CMK (cell line): ENCODE measurements around the gene PIEZO2.

Experiments
- DNase-seq: peaks from one replicate; pipeline ENCODE4 v3.0.0-alpha.2; 2010; ENCODE audit warnings: low read depth

The PIEZO2 gene

GRCh38 chr18:11027862-11028261 is 121.5 kb downstream of the PIEZO2 start:
- no peak for DNase-seq

GRCh38 chr18:11025671-11026070 is 123.7 kb downstream of the PIEZO2 start:
- no peak for DNase-seq

DNA sequence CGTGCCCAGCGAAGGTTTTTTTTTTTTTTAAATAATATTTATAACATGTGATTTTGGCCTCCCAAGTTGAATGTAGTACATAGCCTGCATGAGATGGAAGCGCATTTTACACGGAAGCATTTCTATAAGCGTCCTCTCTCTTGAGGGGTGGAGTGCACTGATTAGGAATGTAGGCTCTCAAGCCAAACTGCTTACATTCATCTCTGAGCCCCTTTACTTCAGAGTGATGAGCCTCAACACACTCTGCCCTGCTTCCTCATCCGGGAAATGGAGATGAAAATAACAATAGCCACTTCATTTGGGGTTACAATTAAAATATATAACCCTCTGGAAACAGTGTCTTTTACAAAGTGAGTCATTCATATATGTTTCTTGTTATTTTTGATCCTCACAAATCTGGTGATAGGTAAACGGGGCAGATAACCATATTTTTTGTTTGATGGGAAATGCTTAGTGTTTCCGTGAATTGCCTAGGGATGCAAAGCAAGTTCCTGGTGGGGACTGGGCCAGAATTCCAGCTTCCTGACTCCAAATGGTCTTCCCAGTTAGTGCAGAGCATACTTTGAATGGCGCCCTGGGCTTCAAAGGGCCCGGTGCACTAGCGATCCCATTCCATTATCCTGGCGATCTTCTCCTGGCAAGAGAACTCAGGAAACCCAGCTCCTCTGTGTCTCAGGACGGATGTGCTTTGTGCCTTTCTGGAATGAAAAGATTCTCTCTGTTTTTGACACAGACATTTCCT is 124.3 kb downstream of the PIEZO2 start:
- no peak for DNase-seq

DNA sequence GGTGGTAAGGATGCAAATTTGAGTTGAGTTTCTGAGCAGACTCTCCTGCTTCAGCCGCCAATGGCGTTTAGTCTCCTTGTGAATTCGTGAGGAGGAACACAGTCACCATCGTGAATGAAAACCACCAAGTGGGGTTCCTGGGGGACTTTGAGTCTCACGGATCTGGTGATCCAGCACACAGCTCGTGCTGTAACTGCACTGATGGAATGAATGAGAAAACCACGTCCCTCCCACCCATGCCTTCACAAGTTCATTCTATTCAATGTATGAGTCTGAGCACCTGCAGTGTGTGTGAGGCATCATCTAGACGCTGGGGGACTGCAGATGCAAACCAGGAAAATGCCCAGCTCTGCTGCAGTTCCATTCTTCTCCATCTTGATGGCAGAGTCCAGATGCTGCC is 127.9 kb downstream of the PIEZO2 start:
- DNase-seq: no peak

- DNase-seq: no peak
Measured at GRCh38 chr18:11020877-11021414, 128.4 kb downstream of the PIEZO2 start.

DNA sequence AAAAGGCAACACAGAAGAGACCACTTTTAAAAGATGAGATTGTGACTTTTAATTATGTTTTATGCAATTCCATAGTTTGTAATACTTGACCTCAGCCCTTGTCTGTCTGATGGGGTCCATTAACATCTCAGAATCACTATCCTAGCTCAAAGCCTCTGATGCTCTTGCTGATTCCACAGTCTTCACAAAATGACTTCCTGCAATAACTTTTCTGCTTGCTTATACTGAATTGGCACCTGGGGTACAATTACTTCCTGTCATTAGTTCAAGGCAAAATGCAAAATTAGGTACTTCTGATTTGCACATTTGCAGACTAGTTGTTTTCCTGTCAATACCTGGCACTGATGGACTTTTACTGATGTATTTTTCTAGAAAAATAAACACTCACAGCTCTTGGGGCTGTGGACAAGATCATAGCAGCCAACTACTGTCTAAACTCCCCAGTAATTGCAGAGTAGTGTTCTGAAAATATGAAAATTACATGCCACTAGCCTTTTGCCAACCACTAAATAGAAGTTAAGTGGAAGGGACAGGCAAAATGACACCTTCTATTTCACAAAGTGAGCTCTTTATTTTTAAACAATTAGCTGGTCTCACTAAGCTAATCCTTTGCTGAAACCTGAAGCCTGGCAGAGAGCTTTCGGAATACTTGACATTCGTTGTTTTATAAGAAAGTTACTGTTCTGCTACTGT is 129.1 kb downstream of the PIEZO2 start:
- DNase-seq: no peak

- no peak for DNase-seq
Measured at GRCh38 chr18:11019295-11020105, 129.9 kb downstream of the PIEZO2 start.

DNA sequence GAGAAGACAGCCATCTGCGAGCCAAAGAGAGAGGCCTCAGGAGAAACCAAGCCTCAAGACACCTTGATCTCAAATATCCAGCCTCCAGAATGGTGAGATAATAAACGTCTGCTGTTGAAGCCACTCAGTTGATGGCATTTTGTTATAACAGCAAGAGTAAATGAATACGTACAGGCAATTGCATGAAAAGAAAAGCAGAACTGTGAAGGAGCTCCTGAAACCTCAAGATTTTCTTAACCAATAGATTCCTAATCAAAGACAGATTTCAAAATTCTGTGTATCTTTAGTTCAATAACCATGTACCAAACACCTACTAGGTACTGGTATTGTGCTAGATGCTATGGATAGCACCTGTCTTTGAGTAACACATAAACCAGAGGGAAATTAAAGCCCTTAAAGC is 139.5 kb downstream of the PIEZO2 start:
- DNase-seq: no peak

DNA sequence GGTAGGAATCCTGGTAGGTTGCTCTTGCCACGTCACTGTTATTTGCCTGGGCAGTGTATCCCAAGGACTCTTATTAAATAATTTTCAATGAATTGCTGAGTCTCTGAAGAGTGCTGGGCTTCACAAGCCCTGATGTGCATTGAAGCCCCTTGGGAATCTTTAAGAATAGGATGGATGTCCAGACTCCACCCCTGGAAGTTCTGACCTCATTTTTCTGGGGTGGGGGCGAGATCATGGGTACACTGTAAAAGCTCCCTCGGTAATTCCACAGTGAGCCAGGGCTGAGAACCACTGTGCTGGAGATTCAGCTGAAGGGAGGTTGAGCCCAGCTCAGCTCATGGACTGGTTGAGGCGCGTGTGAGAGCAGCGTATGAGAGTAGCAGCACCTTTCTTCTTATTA is 140.2 kb downstream of the PIEZO2 start:
- no peak for DNase-seq

DNA sequence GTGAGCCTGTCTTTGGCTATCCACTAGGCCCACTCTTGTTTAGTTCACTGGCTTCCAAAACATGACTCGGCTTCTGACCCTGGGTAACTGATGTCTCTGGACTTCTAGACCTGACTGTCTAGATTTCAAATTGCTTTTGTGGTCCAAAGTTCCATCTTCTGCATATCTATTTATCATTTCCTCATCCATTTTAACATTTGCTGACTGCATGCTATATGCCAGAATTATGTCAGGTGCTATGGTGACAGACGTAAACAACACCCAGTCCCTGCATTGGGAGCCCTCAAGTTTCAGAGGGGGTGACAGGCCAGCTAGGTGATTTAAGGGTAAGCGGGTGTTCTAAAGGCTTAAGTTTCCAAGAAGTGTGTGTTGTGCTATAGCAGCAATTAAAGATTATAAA is 140.9 kb downstream of the PIEZO2 start:
- DNase-seq: no peak

GRCh38 chr18:11005528-11005927 is 143.8 kb downstream of the PIEZO2 start:
- no peak for DNase-seq

GRCh38 chr18:11004951-11005350 is 144.4 kb downstream of the PIEZO2 start:
- DNase-seq: no peak

- no peak for DNase-seq
Measured at GRCh38 chr18:11004294-11004693, 145.1 kb downstream of the PIEZO2 start.

DNA sequence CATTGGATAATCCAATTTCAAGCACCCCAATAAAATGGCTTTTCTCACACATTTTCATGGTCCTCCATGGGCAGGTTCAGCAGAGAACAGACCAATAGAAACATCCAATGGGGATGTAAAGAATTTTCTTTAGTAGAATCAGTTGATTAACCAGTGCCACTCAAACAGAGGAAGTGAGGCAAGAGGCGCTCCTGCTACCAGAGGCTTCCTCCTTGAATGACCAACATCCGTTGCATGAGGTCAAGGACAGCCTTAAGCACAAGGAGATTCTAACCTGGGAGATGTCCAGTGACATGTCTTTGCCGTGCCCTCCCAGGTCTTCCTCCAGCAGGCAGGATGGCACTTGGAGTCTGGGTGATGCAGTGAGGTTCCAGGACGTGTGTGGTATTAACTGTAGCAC is 146.6 kb downstream of the PIEZO2 start:
- no peak for DNase-seq

DNA sequence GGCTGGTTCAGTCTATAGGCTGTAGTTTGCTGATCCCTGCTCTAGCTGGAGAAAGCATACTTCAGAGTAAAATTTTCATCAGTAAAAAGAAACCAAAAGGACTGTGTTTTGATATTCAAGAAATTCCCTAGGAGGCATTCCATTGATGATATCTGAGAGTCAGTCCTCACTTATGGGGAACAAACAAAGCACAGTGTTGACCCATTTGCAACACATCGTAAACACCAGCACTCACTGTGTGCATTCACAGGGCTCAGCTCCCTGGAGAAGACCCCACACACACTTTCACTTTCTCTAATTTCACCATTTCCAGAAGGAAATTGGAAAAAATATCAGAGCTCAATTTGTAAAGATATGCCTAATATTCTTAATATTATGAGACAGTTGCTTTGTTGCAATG is 147.1 kb downstream of the PIEZO2 start:
- DNase-seq: no peak

DNA sequence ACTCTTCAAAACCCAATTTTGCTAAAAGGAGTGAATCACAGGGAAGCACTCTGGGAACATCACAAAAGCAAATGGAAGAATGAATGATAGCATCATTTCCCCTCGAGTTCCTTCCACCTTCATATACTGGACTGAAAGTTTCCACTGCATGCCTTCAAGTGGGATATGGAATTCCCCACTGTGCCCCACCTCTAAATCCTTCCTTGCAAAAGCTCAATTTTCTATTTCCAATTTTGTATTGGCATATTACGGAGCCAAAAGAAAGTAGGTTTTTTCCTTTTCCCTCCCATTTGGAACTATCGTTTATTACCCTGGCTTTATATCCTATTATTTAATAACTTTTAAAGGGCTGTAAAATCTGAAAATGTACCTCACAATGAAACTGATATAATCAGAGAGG is 149.3 kb downstream of the PIEZO2 start:
- DNase-seq: no peak

- DNase-seq: no peak
Measured at GRCh38 chr18:10997885-10998284, 151.5 kb downstream of the PIEZO2 start.

- DNase-seq: peak; percentile 8
Measured at GRCh38 chr18:10995550-10995949, 153.8 kb downstream of the PIEZO2 start.

- DNase-seq: no peak
Measured at GRCh38 chr18:10989486-10989885, 159.9 kb downstream of the PIEZO2 start.

- DNase-seq: no peak
Measured at GRCh38 chr18:10985689-10986088, 163.7 kb downstream of the PIEZO2 start.

GRCh38 chr18:10979411-10979810 is 170.0 kb downstream of the PIEZO2 start:
- DNase-seq: no peak

DNA sequence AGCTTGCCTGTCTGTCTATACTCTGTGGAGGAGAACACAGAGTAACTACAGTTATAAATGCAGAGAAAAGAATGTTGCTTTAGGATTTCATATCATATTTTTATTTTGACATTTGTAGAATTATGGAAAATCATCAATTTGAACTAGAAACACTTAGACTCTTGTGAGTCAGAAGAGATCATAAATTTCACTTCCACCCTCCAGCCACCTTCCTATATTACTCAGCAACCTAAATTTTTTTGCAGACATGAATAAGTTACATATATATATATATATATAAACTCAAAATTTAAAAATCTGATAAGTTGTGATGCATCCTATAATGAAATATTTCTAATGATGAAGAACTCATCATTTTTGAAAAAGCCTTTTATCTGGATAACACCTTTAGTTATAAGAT is 172.3 kb downstream of the PIEZO2 start:
- DNase-seq: no peak
